Keratinocyte (primary cell): ENCODE measurements around the gene SFRP4. TPM values are rescaled to one million over a fixed set of nuclear protein-coding genes. Genes with fewer than 3 reads are reported as not detected.

Experiments
- DNase-seq: peaks from one replicate; pipeline ENCODE4 v3.0.0-alpha.2; 2011; ENCODE audit warnings: low read depth, missing footprints, low spot score
- FAIRE-seq: peaks from 2 replicates; lab custom pipeline; 2011; peaks lifted over from hg19 to GRCh38; lab: Jason Lieb, UNC
- H2AFZ ChIP-seq: 2 replicates; pipeline ENCODE4 v1.6.0; 2012; ENCODE audit warnings: low read length, control low read depth, inconsistent platforms; ENCODE audit not compliant: control insufficient read depth
- H3K27ac ChIP-seq: 2 replicates; pipeline ENCODE4 v1.5.1; 2011; ENCODE audit warnings: low read length; ENCODE audit not compliant: control insufficient read depth, insufficient read depth
- H3K27me3 ChIP-seq: 3 replicates; pipeline ENCODE4 v1.6.0; 2011; ENCODE audit warnings: low read length; ENCODE audit not compliant: control insufficient read depth, insufficient read depth; ENCODE audit errors: extremely low read depth
- H3K36me3 ChIP-seq, 2 experiments: 2 replicates in 1 of 2; 3 replicates in 1 of 2; pipeline ENCODE4 v1.5.1; 2011; ENCODE audit warnings: low read length in 2 of 2, mild to moderate bottlenecking in 1 of 2; ENCODE audit not compliant: control insufficient read depth in 2 of 2, insufficient read depth in 2 of 2; ENCODE audit errors: extremely low read depth in 1 of 2
- H3K4me1 ChIP-seq: 3 replicates; pipeline ENCODE4 v1.5.1; 2011; ENCODE audit warnings: low read length; ENCODE audit not compliant: control insufficient read depth, insufficient read depth; ENCODE audit errors: extremely low read depth
- H3K4me2 ChIP-seq: 3 replicates; pipeline ENCODE4 v1.6.0; 2011; ENCODE audit warnings: low read depth, low read length; ENCODE audit not compliant: control insufficient read depth, insufficient read depth; ENCODE audit errors: extremely low read depth
- H3K4me3 ChIP-seq, 3 experiments: fragments of 200-600 bp in 1 of 3; sonication (generic) in 1 of 3; 2 replicates in 2 of 3; 3 replicates in 1 of 3; pipeline ENCODE4 v1.5.1; 2011 to 2016; ENCODE audit warnings: low read length in 3 of 3, mild to moderate bottlenecking in 3 of 3, control low read depth in 2 of 3, inconsistent platforms in 1 of 3, low read depth in 1 of 3, mixed read lengths in 1 of 3, mixed run types in 1 of 3, moderate library complexity in 1 of 3; ENCODE audit not compliant: control insufficient read depth in 2 of 3, insufficient read depth in 2 of 3; ENCODE audit errors: extremely low read depth in 1 of 3
- H3K79me2 ChIP-seq: 2 replicates; pipeline ENCODE4 v1.6.0; 2012; ENCODE audit warnings: low read length; ENCODE audit not compliant: control insufficient read depth, insufficient read depth
- H3K9ac ChIP-seq: 3 replicates; pipeline ENCODE4 v1.6.0; 2011; ENCODE audit warnings: low read length; ENCODE audit not compliant: control insufficient read depth, insufficient read depth; ENCODE audit errors: extremely low read depth
- H3K9me1 ChIP-seq: 3 replicates; pipeline ENCODE4 v1.6.0; 2011; ENCODE audit warnings: low read length; ENCODE audit not compliant: control insufficient read depth, insufficient read depth; ENCODE audit errors: extremely low read depth
- H3K9me3 ChIP-seq: 2 replicates; pipeline ENCODE4 v1.5.1; 2012; ENCODE audit warnings: low read depth, low read length; ENCODE audit not compliant: control insufficient read depth
- H4K20me1 ChIP-seq: 3 replicates; pipeline ENCODE4 v1.6.0; 2011; ENCODE audit warnings: low read length; ENCODE audit not compliant: control insufficient read depth, insufficient read depth; ENCODE audit errors: extremely low read depth
- EZH2 ChIP-seq: IDR thresholded peaks from one replicate; pipeline ENCODE4 v1.6.1; 2012; ENCODE audit warnings: inconsistent platforms, mild to moderate bottlenecking, low read length, moderate library complexity
- dilution Hi-C: fragments of 300-500 bp; cut with MboI; formaldehyde crosslinking; loops from one replicate; pipeline ENCODE4 v1.7.0; 2020; ENCODE audit warnings: low sequenced_read_pairs; ENCODE audit not compliant: extremely low pct_ligation_motif_present
- polyA plus RNA-seq, 5 experiments: library from polyadenylated mRNA; depleted of rRNA in 3 of 5; stranded (reverse) in 3 of 5; stranded (forward) in 1 of 5; unstranded in 1 of 5; fragments of >200 nt; gene quantifications; 1 replicate in 1 of 5; 2 replicates in 3 of 5; 3 replicates in 1 of 5; pipeline versions ENCODE4 v1.2.1 to v1.2.3, GENCODE V29; 2011 to 2012; ENCODE audit warnings: missing spikeins in 2 of 5, low read depth in 1 of 5, low replicate concordance in 1 of 5
- TF ChIP-seq, protein P1 (sequence below), 3 experiments: IDR thresholded peaks in 1 of 3; conservative IDR thresholded peaks in 1 of 3; optimal IDR thresholded peaks in 1 of 3; 2 replicates in 2 of 3; 3 replicates in 1 of 3; pipeline versions ENCODE3 to v1.5.1; 2011; ENCODE audit warnings: low read length in 3 of 3, mild to moderate bottlenecking in 3 of 3, moderate library complexity in 2 of 3, control low read depth in 1 of 3, inconsistent platforms in 1 of 3; ENCODE audit not compliant: insufficient read depth in 2 of 3; ENCODE audit errors: extremely low read depth in 1 of 3

The SFRP4 gene
- polyA plus RNA-seq, 1 donor (not counting 4 experiments of a cell fraction or from before 2014, with no cell fraction given), result not detected

DNA sequence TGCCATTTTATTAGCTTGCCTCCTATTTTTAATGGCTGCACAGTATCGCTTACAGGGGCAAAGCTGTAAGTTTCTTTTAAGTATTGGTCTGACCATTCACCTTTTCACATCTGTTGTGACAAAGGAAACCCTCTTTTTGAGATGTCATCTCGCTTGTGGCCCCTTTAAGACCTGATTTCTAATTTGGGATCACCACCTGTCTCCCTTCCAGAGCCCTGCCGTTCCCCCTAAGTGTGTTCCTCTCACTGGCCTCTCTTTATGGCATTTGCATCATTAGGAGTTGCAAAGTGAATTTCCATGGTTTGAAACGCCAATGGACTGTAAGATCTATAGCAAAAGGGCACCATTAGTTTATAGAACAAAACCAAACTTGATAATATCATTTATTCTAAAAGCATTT is 5.3 kb upstream of the SFRP4 start:
- TF ChIP-seq EZH2, result no peak
- TF ChIP-seq, protein P1, sequence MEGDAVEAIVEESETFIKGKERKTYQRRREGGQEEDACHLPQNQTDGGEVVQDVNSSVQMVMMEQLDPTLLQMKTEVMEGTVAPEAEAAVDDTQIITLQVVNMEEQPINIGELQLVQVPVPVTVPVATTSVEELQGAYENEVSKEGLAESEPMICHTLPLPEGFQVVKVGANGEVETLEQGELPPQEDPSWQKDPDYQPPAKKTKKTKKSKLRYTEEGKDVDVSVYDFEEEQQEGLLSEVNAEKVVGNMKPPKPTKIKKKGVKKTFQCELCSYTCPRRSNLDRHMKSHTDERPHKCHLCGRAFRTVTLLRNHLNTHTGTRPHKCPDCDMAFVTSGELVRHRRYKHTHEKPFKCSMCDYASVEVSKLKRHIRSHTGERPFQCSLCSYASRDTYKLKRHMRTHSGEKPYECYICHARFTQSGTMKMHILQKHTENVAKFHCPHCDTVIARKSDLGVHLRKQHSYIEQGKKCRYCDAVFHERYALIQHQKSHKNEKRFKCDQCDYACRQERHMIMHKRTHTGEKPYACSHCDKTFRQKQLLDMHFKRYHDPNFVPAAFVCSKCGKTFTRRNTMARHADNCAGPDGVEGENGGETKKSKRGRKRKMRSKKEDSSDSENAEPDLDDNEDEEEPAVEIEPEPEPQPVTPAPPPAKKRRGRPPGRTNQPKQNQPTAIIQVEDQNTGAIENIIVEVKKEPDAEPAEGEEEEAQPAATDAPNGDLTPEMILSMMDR (optimal IDR thresholded peaks at IDR 0.05 in 1 of 3, IDR thresholded peaks at IDR 0.05 in 1 of 3, conservative IDR thresholded peaks at IDR 0.05 in 1 of 3; ENCODE audit: extremely low read depth in 1 of 3, insufficient read depth in 2 of 3, low read length in 3 of 3), result no peak
- Histone ChIP-seq H3K4me2 (no peak overlapping the region), H3K4me3 (no peak overlapping the region), H3K36me3 (no peaks in the 10 kb centered on the region), H2AFZ (no peak overlapping the region), H3K9me1 (no peaks in the 10 kb centered on the region), H3K79me2 (no peaks in the 10 kb centered on the region), H3K27me3 (peaks cover 16% of the 10 kb centered on the region), H3K9me3 (no peaks in the 10 kb centered on the region), H3K4me1 (no peaks in the 10 kb centered on the region), H4K20me1 (no peaks in the 10 kb centered on the region), H3K9ac (no peak overlapping the region), H3K27ac (no peak overlapping the region)
- FAIRE-seq (no peak), DNase-seq (no peak)
- dilution Hi-C loops, result no loop called here

DNA sequence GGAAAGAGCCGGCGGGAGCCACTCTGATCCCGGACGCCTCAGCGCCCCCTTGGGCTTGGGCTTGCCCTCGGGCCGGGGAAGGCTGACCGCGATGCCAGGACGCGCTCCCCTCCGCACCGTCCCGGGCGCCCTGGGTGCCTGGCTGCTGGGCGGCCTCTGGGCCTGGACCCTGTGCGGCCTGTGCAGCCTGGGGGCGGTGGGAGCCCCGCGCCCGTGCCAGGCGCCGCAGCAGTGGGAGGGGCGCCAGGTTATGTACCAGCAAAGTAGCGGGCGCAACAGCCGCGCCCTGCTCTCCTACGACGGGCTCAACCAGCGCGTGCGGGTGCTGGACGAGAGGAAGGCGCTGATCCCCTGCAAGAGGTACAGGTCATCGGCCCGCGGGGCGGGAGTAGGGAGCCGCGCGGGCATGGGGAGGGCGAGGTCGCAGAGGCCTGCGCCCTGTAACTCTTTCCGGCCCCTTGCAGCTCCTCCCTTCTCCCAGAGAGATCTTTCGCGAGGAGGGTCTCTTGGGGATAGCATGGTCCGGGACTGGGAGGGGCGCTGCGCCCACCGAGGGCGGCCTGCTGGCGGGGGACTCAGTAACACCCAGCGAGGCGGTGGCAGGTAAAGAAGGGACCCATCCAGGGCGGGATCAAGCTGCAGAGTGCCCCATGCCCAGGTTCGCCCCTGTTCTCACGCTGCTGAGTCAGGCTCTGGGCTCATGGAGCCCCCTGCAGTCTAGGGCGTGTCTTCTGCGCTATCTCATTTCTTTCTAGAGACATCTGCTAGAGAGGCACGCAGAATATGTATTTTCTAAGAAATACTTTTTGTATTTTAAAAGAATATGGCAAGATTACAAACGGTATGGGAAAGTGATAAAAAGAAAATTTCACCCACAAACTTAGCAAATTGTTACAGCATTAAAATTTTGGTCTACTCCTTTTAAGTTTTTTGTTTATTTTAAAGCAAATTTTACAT is 4.5 kb upstream of the SFRP4 start:
- no peak for DNase-seq
- Histone ChIP-seq H3K79me2 (no peaks in the 10 kb centered on the region), H3K9ac (no peak overlapping the region), H3K4me3 (no peak overlapping the region), H3K27ac (no peak overlapping the region), H3K9me1 (no peaks in the 10 kb centered on the region), H3K9me3 (no peaks in the 10 kb centered on the region), H3K27me3 (peaks cover 22% of the 10 kb centered on the region), H4K20me1 (no peaks in the 10 kb centered on the region), H3K36me3 (no peaks in the 10 kb centered on the region), H2AFZ (no peak overlapping the region), H3K4me1 (no peaks in the 10 kb centered on the region), H3K4me2 (no peak overlapping the region)
- TF ChIP-seq, protein P1 (optimal IDR thresholded peaks at IDR 0.05 in 1 of 3, IDR thresholded peaks at IDR 0.05 in 1 of 3, conservative IDR thresholded peaks at IDR 0.05 in 1 of 3; ENCODE audit: extremely low read depth in 1 of 3, insufficient read depth in 2 of 3, low read length in 3 of 3), result no peak
- TF ChIP-seq EZH2, result no peak
- dilution Hi-C loops, result no loop called here
- FAIRE-seq, result no peak
